H9 (cell line): ENCODE data around the gene EXOC3L1. TPM values are rescaled to one million over a fixed set of nuclear protein-coding genes. Genes with fewer than 3 reads are reported as not detected.

Source experiments
- DNase-seq: peaks from one replicate; pipeline ENCODE4 v3.0.0-alpha.2; 2017
- H2AFZ ChIP-seq: one replicate; pipeline ENCODE4 v1.6.1; 2013; ENCODE audit warnings: mild to moderate bottlenecking, low read length, control low read depth, moderate library complexity
- H2AK5ac ChIP-seq: 2 replicates; pipeline ENCODE4 v1.6.1; 2013; ENCODE audit warnings: low read length, control low read depth, mixed read lengths; ENCODE audit not compliant: insufficient read length
- H2BK120ac ChIP-seq: one replicate; pipeline ENCODE4 v1.6.1; 2013; ENCODE audit warnings: low read depth, mild to moderate bottlenecking, low read length, control low read depth, inconsistent platforms; ENCODE audit not compliant: poor library complexity, severe bottlenecking
- H2BK12ac ChIP-seq: 2 replicates; pipeline ENCODE4 v1.6.1; 2013; ENCODE audit warnings: low read length, control low read depth, mixed read lengths, low read depth; ENCODE audit not compliant: insufficient read length
- H2BK15ac ChIP-seq: 2 replicates; pipeline ENCODE4 v1.6.1; 2013; ENCODE audit warnings: low read depth, low read length, control low read depth
- H2BK20ac ChIP-seq: one replicate; pipeline ENCODE4 v1.6.1; 2013; ENCODE audit warnings: low read depth, mild to moderate bottlenecking, low read length, control low read depth, inconsistent platforms; ENCODE audit not compliant: poor library complexity, severe bottlenecking
- H2BK5ac ChIP-seq: 2 replicates; pipeline ENCODE4 v1.6.1; 2013; ENCODE audit warnings: low read length, control low read depth, mixed read lengths; ENCODE audit not compliant: insufficient read length
- H3K14ac ChIP-seq: 2 replicates; pipeline ENCODE4 v1.6.1; 2013; ENCODE audit warnings: low read length, control low read depth; ENCODE audit not compliant: insufficient read depth
- H3K18ac ChIP-seq: 2 replicates; pipeline ENCODE4 v1.6.1; 2013; ENCODE audit warnings: low read depth, mild to moderate bottlenecking, mixed read lengths, low read length, control low read depth; ENCODE audit not compliant: insufficient read length
- H3K23ac ChIP-seq: 2 replicates; pipeline ENCODE4 v1.6.1; 2013; ENCODE audit warnings: low read length, control low read depth, mixed read lengths, low read depth; ENCODE audit not compliant: insufficient read length
- H3K23me2 ChIP-seq: 2 replicates; pipeline ENCODE4 v1.6.1; 2013; ENCODE audit warnings: low read depth, mild to moderate bottlenecking, mixed read lengths, low read length, control low read depth; ENCODE audit not compliant: insufficient read length, poor library complexity, severe bottlenecking
- H3K27ac ChIP-seq: 2 replicates; pipeline ENCODE4 v1.5.1; 2013; ENCODE audit warnings: low read length, control low read depth, mixed read lengths, low read depth; ENCODE audit not compliant: insufficient read length
- H3K27me3 ChIP-seq: 2 replicates; pipeline ENCODE4 v1.6.1; 2013; ENCODE audit warnings: low read length, control low read depth, inconsistent platforms; ENCODE audit not compliant: insufficient read depth
- H3K4ac ChIP-seq: 2 replicates; pipeline ENCODE4 v1.6.1; 2013; ENCODE audit warnings: low read depth, mild to moderate bottlenecking, control low read depth, inconsistent platforms, low read length, moderate library complexity
- H3K4me1 ChIP-seq: 2 replicates; pipeline ENCODE4 v1.6.1; 2013; ENCODE audit warnings: low read length, control low read depth, inconsistent platforms; ENCODE audit not compliant: insufficient read depth
- H3K4me2 ChIP-seq: 2 replicates; pipeline ENCODE4 v1.6.1; 2013; ENCODE audit warnings: low read length, control low read depth, mixed read lengths; ENCODE audit not compliant: insufficient read length, insufficient read depth
- H3K56ac ChIP-seq: 2 replicates; pipeline ENCODE4 v1.6.1; 2013; ENCODE audit warnings: low read depth, mild to moderate bottlenecking, mixed read lengths, low read length, control low read depth; ENCODE audit not compliant: insufficient read length
- H3K79me1 ChIP-seq: 2 replicates; pipeline ENCODE4 v1.6.1; 2013; ENCODE audit warnings: low read depth, mild to moderate bottlenecking, moderate library complexity, low read length, control low read depth, inconsistent platforms; ENCODE audit not compliant: insufficient read depth, poor library complexity, severe bottlenecking
- H3K79me2 ChIP-seq: 2 replicates; pipeline ENCODE4 v1.6.1; 2013; ENCODE audit warnings: low read length, control low read depth, inconsistent platforms; ENCODE audit not compliant: insufficient read depth
- H3K9ac ChIP-seq: 2 replicates; pipeline ENCODE4 v1.6.1; 2013; ENCODE audit warnings: low read length, control low read depth, mixed read lengths; ENCODE audit not compliant: insufficient read length; ENCODE audit errors: extremely low read depth
- H3K9me3 ChIP-seq: one replicate; pipeline ENCODE4 v1.6.1; 2013; ENCODE audit warnings: low read depth, low read length, inconsistent platforms; ENCODE audit not compliant: control insufficient read depth
- H3T11ph ChIP-seq: one replicate; pipeline ENCODE4 v1.6.1; 2013; ENCODE audit warnings: mild to moderate bottlenecking, low read length, control low read depth, inconsistent platforms
- H4K20me1 ChIP-seq: one replicate; pipeline ENCODE4 v1.6.1; 2013; ENCODE audit not compliant: control insufficient read depth, insufficient read length, insufficient read depth
- H4K5ac ChIP-seq: 2 replicates; pipeline ENCODE4 v1.6.1; 2013; ENCODE audit warnings: low read depth, mild to moderate bottlenecking, mixed read lengths, low read length, control low read depth; ENCODE audit not compliant: insufficient read length
- H4K8ac ChIP-seq: replicated peaks from 2 replicates; pipeline ENCODE4 v1.6.1; 2013; ENCODE audit warnings: low read length, control low read depth, mixed read lengths, low read depth; ENCODE audit not compliant: insufficient read length
- H4K91ac ChIP-seq: 2 replicates; pipeline ENCODE4 v1.6.1; 2013; ENCODE audit warnings: low read depth, mild to moderate bottlenecking, moderate library complexity, mixed read lengths, low read length, control low read depth; ENCODE audit not compliant: insufficient read length
- H3K27ac Mint-ChIP-seq, 3 experiments: 2 replicates in 2 of 3; 3 replicates in 1 of 3; pipeline ENCODE4 v1.8.0; 2020 to 2021; ENCODE audit warnings: mixed read lengths in 3 of 3, mild to moderate bottlenecking in 1 of 3, moderate library complexity in 1 of 3
- H3K27me3 Mint-ChIP-seq: 2 replicates; pipeline ENCODE4 v1.8.0; 2021; ENCODE audit warnings: low read depth, mild to moderate bottlenecking, moderate library complexity, mixed read lengths
- H3K36me3 Mint-ChIP-seq, 3 experiments: 2 replicates in 2 of 3; 3 replicates in 1 of 3; pipeline ENCODE4 v1.8.0; 2020 to 2021; ENCODE audit warnings: low read depth in 3 of 3, mixed read lengths in 3 of 3; ENCODE audit not compliant: insufficient read depth in 1 of 3
- H3K4me1 Mint-ChIP-seq, 2 experiments: 2 replicates each; pipeline ENCODE4 v1.8.0; 2020; ENCODE audit warnings: mixed read lengths in 2 of 2
- H3K4me3 Mint-ChIP-seq, 2 experiments: 2 replicates in 1 of 2; 3 replicates in 1 of 2; pipeline ENCODE4 v1.8.0; 2020 to 2021; ENCODE audit warnings: mild to moderate bottlenecking in 2 of 2, mixed read lengths in 2 of 2, moderate library complexity in 1 of 2
- H3K9me3 Mint-ChIP-seq, 2 experiments: 2 replicates in 1 of 2; 3 replicates in 1 of 2; pipeline ENCODE4 v1.8.0; 2020; ENCODE audit warnings: mild to moderate bottlenecking in 2 of 2, mixed read lengths in 2 of 2, moderate library complexity in 1 of 2
- CTCF ChIP-seq: fragments of 200-600 bp; sonication (generic); conservative IDR thresholded peaks from 3 replicates; pipeline ENCODE4 v1.8.0; 2021; ENCODE audit warnings: antibody characterized with exemption, mild to moderate bottlenecking
- WGBS: extraction: QIAGEN DNeasy Blood & Tissue Kit; methylation state at CpG from one replicate; pipeline ENCODE4 v1.1.7; 2013; ENCODE audit warnings: missing lambda C conversion rate, low lambda C conversion rate, mixed read lengths; ENCODE audit not compliant: insufficient read length; ENCODE audit errors: extremely low coverage; 5-methylcytosine and 5-hydroxymethylcytosine counted together
- total RNA-seq: library from RNA; stranded (reverse); gene quantifications from 2 replicates; pipeline ENCODE4 v1.2.1, GENCODE V29; 2021

Gene EXOC3L1
- total RNA-seq, 1 experiment from 2014 or later: 3.3 TPM

DNA sequence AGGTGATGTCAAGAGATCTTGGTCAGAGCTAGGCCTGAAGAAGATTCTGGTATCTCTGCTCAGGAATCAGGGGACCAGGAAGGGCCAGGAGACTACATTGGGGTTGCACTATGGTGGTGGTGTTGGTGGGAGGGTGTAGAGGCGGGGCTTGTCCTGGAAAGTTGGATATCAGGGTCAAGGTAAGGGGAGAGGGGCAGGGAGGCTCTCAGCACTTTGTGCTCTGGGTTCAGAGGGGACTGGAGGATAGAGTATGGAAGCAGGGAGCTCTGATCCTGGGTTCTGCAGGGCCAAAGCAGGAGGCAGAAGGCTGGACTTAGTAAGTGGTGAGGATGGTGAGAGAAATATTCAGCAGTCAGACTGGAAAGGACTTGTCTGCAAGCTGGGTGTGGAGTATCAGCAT, 16.6 kb downstream of the EXOC3L1 start:
- H3K9ac ChIP-seq: no peak overlapping the region
- no peak overlapping the region for H3K27ac Mint-ChIP-seq

More for the DNA sequence above, 16.6 kb downstream of the EXOC3L1 start:
- H4K8ac ChIP-seq: no peak overlapping the region
- no peak overlapping the region for H2AFZ ChIP-seq
- no peak overlapping the region for H2BK5ac ChIP-seq
- peaks cover 80% of the 10 kb centered on the region for H3K27me3 Mint-ChIP-seq
- no peak overlapping the region for H4K5ac ChIP-seq
- H3K23ac ChIP-seq: no peak overlapping the region
- H3K79me1 ChIP-seq: no peaks in the 10 kb centered on the region
- peak overlapping the region; percentile 71 to 89 for H3K4me3 Mint-ChIP-seq
- H3K4ac ChIP-seq: no peak overlapping the region
- H3K56ac ChIP-seq: no peak overlapping the region
- H2AK5ac ChIP-seq: no peak overlapping the region
- H3K18ac ChIP-seq: no peak overlapping the region
- H3K4me1 ChIP-seq: peaks cover 5% of the 10 kb centered on the region; the same call in 1 of the 2 replicates
- peaks cover 22% of the 10 kb centered on the region for H3K23me2 ChIP-seq
- no peaks in the 10 kb centered on the region for H3K9me3 ChIP-seq
- no peak overlapping the region for H4K91ac ChIP-seq
- peak overlapping the region; percentile 58 for H3K4me2 ChIP-seq
- peaks cover 0 to 6% (median 2%) of the 10 kb centered on the region in 3 experiments; a peak in 2 of 7 replicates for H3K36me3 Mint-ChIP-seq
- H3K14ac ChIP-seq: no peak overlapping the region
- WGBS: no CpG with 5 or more reads among the region's 1 CpG
- no peak overlapping the region for H3T11ph ChIP-seq
- peaks cover 36 to 44% of the 10 kb centered on the region in 2 experiments for H3K4me1 Mint-ChIP-seq
- peaks cover 0 to 2% of the 10 kb centered on the region in 2 experiments; a peak in 1 of 5 replicates for H3K9me3 Mint-ChIP-seq
- H2BK120ac ChIP-seq: no peak overlapping the region
- TF ChIP-seq CTCF: no peak
- DNase-seq: no peak
- H3K27me3 ChIP-seq: peaks cover 40% of the 10 kb centered on the region; the same call in 1 of the 2 replicates
- H4K20me1 ChIP-seq: no peaks in the 10 kb centered on the region
- no peaks in the 10 kb centered on the region for H3K79me2 ChIP-seq
- H2BK12ac ChIP-seq: no peak overlapping the region
- H3K27ac ChIP-seq: no peak overlapping the region
- no peak overlapping the region for H2BK15ac ChIP-seq
- no peak overlapping the region for H2BK20ac ChIP-seq
